BJ (cell line): ENCODE data around the gene EYA4. TPM values are rescaled to one million over a fixed set of nuclear protein-coding genes. Genes with fewer than 3 reads are reported as not detected.

ENCODE experiments used
- CTCF ChIA-PET: fragments of 350-600 bp; formaldehyde crosslinking; extraction: SDS; loops from one replicate; lab custom pipeline; 2021; ENCODE audit warnings: antibody characterized with exemption, inconsistent platforms; lab: Yijun Ruan, JAX
- POLR2A ChIA-PET: fragments of 300-600 bp; sonication (Branson Sonifier 250); formaldehyde crosslinking; extraction: SDS; loops from one replicate; lab custom pipeline; 2021; ENCODE audit warnings: antibody characterized with exemption; lab: Charles Lee
- DNase-seq: peaks from one replicate; pipeline ENCODE4 v3.0.0-alpha.2; 2011; ENCODE audit warnings: low read depth
- H3K27me3 ChIP-seq: 2 replicates; pipeline ENCODE4 v1.6.0; 2011; ENCODE audit warnings: low read length; ENCODE audit not compliant: control insufficient read depth, insufficient read depth
- H3K36me3 ChIP-seq: 2 replicates; pipeline ENCODE4 v1.5.1; 2011; ENCODE audit warnings: low read length; ENCODE audit not compliant: control insufficient read depth, insufficient read depth
- H3K4me3 ChIP-seq: 2 replicates; pipeline ENCODE4 v1.5.1; 2011; ENCODE audit warnings: low read depth, mild to moderate bottlenecking, control low read depth, low read length
- polyA plus RNA-seq: library from polyadenylated mRNA; depleted of rRNA; stranded (reverse); fragments of >200 nt; gene quantifications from 2 replicates; pipeline ENCODE4 v1.2.3, GENCODE V29; 2011
- TF ChIP-seq, protein P1 (sequence below): IDR thresholded peaks from 2 replicates; pipeline ENCODE4 v1.5.1; 2011; ENCODE audit warnings: low read depth, mild to moderate bottlenecking, control low read depth, inconsistent platforms, low read length, moderate library complexity; ENCODE audit not compliant: insufficient read depth

Gene EYA4
- polyA plus RNA-seq, 1 experiment: 0.32 TPM

DNA sequence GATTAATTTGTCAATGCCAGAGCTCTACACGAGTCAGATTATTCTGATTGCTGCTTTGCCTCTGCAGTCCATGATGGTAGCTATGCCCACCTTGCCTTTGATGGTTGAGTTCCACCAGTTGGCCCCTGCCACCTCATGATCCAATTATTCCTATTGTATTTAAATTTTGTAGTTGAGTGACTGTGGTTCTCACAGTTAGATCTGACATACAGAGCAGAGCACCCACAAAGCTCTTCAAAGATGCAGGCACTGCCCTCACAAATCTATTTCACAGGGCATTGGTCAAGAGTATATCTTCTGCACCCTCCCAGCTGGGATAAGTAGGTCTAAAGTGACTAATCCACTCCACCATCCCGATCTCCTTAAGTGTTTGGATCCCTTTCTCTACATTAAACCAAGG lies 318.8 kb downstream of the EYA4 start:
- H3K27me3 ChIP-seq: no peaks in the 10 kb centered on the region; the same call in 1 of the 2 replicates
- TF ChIP-seq, protein P1, sequence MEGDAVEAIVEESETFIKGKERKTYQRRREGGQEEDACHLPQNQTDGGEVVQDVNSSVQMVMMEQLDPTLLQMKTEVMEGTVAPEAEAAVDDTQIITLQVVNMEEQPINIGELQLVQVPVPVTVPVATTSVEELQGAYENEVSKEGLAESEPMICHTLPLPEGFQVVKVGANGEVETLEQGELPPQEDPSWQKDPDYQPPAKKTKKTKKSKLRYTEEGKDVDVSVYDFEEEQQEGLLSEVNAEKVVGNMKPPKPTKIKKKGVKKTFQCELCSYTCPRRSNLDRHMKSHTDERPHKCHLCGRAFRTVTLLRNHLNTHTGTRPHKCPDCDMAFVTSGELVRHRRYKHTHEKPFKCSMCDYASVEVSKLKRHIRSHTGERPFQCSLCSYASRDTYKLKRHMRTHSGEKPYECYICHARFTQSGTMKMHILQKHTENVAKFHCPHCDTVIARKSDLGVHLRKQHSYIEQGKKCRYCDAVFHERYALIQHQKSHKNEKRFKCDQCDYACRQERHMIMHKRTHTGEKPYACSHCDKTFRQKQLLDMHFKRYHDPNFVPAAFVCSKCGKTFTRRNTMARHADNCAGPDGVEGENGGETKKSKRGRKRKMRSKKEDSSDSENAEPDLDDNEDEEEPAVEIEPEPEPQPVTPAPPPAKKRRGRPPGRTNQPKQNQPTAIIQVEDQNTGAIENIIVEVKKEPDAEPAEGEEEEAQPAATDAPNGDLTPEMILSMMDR: no peak
- ChIA-PET CTCF (interaction anchor here (0.8 to 2.1 kb wide), 4 partner anchors 9 to 537 kb away, joined by 3 to 7 read pairs (median 6); no protein-coding TSS in a partner anchor), POLR2A (no interaction called here)
- H3K4me3 ChIP-seq: no peak overlapping the region
- no peaks in the 10 kb centered on the region for H3K36me3 ChIP-seq
- no peak for DNase-seq

DNA sequence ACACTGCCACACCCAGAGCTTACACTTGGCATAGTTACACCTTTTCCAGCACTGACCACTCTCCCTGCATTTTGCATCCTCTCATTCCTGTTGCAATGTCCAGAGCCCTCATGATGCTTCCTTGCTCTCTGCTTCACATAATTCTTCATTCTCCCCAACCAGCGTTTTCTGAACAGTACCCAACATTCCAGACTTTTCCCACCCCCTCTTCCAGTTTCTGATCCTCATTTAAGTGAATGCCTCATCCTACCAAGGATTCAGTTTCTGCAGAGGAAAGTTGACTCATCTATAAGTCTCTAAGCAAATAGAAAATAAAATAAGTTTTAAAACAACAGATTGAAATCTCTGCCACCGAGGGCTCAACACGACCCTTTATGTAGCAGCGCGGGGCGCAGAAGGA lies 326.5 kb downstream of the EYA4 start:
- TF ChIP-seq, protein P1: no peak
- POLR2A ChIA-PET: no interaction called here
- DNase-seq: no peak
- CTCF ChIA-PET: interaction anchor here (0.5 to 5.7 kb wide), 7 partner anchors 16 to 529 kb away, joined by 3 to 138 read pairs (median 17); no protein-coding TSS in a partner anchor
- no peak overlapping the region for H3K4me3 ChIP-seq
- H3K36me3 ChIP-seq: no peaks in the 10 kb centered on the region
- H3K27me3 ChIP-seq: no peaks in the 10 kb centered on the region

DNA sequence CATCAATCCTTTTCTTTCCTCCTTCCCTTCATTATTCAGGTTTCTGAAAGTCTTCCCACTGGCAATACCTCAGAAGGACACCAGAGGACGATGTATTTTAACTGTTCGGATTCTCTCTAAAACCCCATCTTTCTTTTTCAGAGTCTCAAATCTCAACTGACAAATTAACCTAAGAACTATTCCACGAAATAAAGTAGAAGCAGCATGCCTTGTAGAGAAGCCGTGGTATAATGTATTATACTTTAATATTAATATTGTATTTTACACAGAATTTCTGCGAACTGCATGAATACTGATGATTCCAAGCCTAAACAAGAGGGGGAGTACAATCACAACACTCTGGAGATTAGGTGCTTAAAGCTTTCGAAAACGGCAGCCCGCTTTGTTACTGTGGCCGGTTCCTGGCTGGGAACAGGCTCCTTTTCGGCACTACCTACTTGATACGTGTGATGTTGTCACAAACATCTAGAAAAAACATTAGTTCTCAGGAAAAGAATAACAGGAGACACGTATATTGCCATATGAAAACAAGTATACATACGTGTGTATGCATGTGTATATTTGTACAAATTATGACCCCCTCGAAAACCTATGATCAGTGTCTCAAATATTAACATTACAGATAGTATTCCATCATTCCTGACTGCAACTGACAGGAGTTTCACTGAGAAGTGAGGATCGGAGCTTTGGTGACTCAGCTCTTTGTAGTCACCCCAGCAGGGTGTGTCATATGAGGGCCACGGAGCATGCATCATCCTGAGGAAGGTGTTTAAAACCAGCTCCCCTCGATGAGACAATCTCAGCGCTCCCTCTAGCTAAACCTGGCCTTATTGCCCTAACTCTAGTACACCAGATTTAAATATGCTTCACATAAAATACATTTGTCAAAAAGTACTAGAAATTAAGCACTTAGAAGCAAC lies 328.1 kb downstream of the EYA4 start:
- peak; percentile 28 for DNase-seq
- Histone ChIP-seq H3K4me3 (peak overlapping the region; percentile 29), H3K36me3 (no peaks in the 10 kb centered on the region), H3K27me3 (no peaks in the 10 kb centered on the region)
- TF ChIP-seq, protein P1: peak; percentile 97
- ChIA-PET CTCF (interaction anchor here (0.6 to 5.7 kb wide), 46 partner anchors 10 to 528 kb away, joined by 3 to 138 read pairs (median 4); no protein-coding TSS in a partner anchor), POLR2A (interaction anchor here (0.6 to 1.1 kb wide), 3 partner anchors 45 to 528 kb away, joined by 3 to 11 read pairs (median 3); no protein-coding TSS in a partner anchor)

DNA sequence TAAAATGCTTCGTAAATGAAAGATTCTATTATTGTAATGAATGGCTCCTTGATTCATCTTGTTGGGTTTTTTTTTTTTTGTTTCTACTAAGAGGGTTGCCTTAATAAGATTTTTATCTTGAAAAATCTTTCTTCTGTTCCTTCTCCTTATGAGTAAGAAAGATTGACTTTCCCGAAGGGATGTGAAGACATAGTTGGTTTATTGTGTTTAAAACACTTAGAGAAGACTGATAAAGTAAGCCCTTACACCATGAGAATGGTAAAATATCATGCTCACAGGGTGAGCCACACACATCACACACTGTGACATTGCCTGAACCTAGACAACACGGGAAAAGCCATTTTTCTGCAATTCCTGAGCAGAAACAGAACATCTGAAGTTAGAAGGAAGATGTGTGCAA lies 330.5 kb downstream of the EYA4 start:
- Histone ChIP-seq H3K4me3 (no peak overlapping the region), H3K27me3 (no peaks in the 10 kb centered on the region), H3K36me3 (no peaks in the 10 kb centered on the region)
- CTCF ChIA-PET: no interaction called here
- DNase-seq: no peak
- POLR2A ChIA-PET: no interaction called here
- TF ChIP-seq, protein P1: no peak

DNA sequence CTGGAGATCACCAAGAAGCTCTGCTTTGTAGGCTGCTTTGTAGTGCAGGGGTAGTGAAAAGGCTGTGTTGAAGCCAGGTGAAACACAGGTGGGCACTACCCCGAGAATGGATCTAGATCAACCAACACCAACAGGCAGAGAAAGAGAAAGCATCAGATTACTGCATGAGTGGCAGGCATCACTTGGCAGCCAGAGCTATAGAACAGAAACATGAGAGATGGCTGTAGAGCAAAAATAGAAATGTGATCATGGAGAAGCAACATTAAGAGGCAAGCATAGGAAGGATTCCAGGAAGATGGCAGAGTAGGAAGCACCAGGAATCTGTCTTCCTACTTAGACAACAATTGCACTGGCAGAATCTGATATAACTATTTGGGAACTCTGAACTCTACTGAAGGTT lies 336.7 kb downstream of the EYA4 start:
- CTCF ChIA-PET: interaction anchor here (2.0 kb wide), 1 partner anchor 339 kb away, joined by 5 read pairs; no protein-coding TSS in a partner anchor
- no peak for DNase-seq

More for the DNA sequence above, 336.7 kb downstream of the EYA4 start:
- POLR2A ChIA-PET: no interaction called here
- Histone ChIP-seq H3K4me3 (no peak overlapping the region), H3K36me3 (no peaks in the 10 kb centered on the region), H3K27me3 (no peaks in the 10 kb centered on the region)
- TF ChIP-seq, protein P1: no peak
